GM12873 (cell line): ENCODE data around the gene HSPB6.

ENCODE experiments used
- CTCF ChIP-seq: IDR thresholded peaks from 2 replicates; pipeline ENCODE4 v1.5.1; 2012; ENCODE audit warnings: low read depth, mild to moderate bottlenecking, moderate library complexity, low read length, control low read depth; ENCODE audit not compliant: insufficient read depth; ENCODE audit errors: missing control alignments

Gene HSPB6

GRCh38 chr19:35793381-35794165 is 36.7 kb upstream of the HSPB6 start:
- no peak for TF ChIP-seq CTCF

- TF ChIP-seq CTCF: no peak
Observed at GRCh38 chr19:35792888-35793287, 36.1 kb upstream of the HSPB6 start.

- TF ChIP-seq CTCF: no peak
Observed at GRCh38 chr19:35792312-35792711, 35.5 kb upstream of the HSPB6 start.

GRCh38 chr19:35791814-35792279 is 35.0 kb upstream of the HSPB6 start:
- no peak for TF ChIP-seq CTCF

GRCh38 chr19:35790981-35791813 is 34.4 kb upstream of the HSPB6 start:
- TF ChIP-seq CTCF: peak; percentile 44

- TF ChIP-seq CTCF: no peak
Observed at GRCh38 chr19:35789978-35790944, 33.4 kb upstream of the HSPB6 start.
